ENCODE measurements around the gene GPR34.
A peak's percentile ranks its signal among the peaks of the same experiment; 100 is the strongest.

The GPR34 gene

GRCh38 chrX:41722214-41722613, 33.4 kb downstream of the GPR34 start:
- no peak for FAIRE-seq

GRCh38 chrX:41722816-41723618, 34.2 kb downstream of the GPR34 start:
- FAIRE-seq (no peak), DNase-seq (ENCODE audit: insufficient read length, low spot score) (no peak)
- no peak for TF ChIP-seq CTCF (IDR thresholded peaks at IDR 0.05; ENCODE audit: insufficient read depth, missing control alignments)

More at GRCh38 chrX:41722214-41722613, 33.4 kb downstream of the GPR34 start:
- TF ChIP-seq CTCF (IDR thresholded peaks at IDR 0.05; ENCODE audit: insufficient read depth, missing control alignments), result no peak
- DNase-seq (ENCODE audit: insufficient read length, low spot score), result no peak

- no peak for FAIRE-seq
- TF ChIP-seq CTCF (IDR thresholded peaks at IDR 0.05; ENCODE audit: insufficient read depth, missing control alignments), result no peak
- no peak for DNase-seq (ENCODE audit: insufficient read length, low spot score)
Observed at GRCh38 chrX:41723826-41724225, 35.1 kb downstream of the GPR34 start, which contains the start of gene GPR82. TSS of gene GPR82 (plus strand) at chrX:41724181. CDS start at chrX:41727027, 2,846 bp downstream.

GRCh38 chrX:41728125-41728524, 39.4 kb downstream of the GPR34 start:
- DNase-seq (ENCODE audit: insufficient read length, low spot score) (no peak), FAIRE-seq (no peak)
- no peak for TF ChIP-seq CTCF (IDR thresholded peaks at IDR 0.05; ENCODE audit: insufficient read depth, missing control alignments)

- DNase-seq (ENCODE audit: insufficient read length, low spot score) (no peak), FAIRE-seq (peak; percentile 77)
- TF ChIP-seq CTCF (IDR thresholded peaks at IDR 0.05; ENCODE audit: insufficient read depth, missing control alignments), result no peak
Observed at GRCh38 chrX:41730081-41730480, 41.3 kb downstream of the GPR34 start.

- no peak for TF ChIP-seq CTCF (IDR thresholded peaks at IDR 0.05; ENCODE audit: insufficient read depth, missing control alignments)
- FAIRE-seq, result peak; percentile 16
- no peak for DNase-seq (ENCODE audit: insufficient read length, low spot score)
Observed at GRCh38 chrX:41732260-41732659, 43.5 kb downstream of the GPR34 start.

GRCh38 chrX:41733939-41734338, 45.2 kb downstream of the GPR34 start:
- FAIRE-seq (no peak), DNase-seq (ENCODE audit: insufficient read length, low spot score) (no peak)
- TF ChIP-seq CTCF (IDR thresholded peaks at IDR 0.05; ENCODE audit: insufficient read depth, missing control alignments), result no peak
